HFF-Myc (cell line): ENCODE data around the gene SORCS2.

ENCODE experiments used
- DNase-seq: peaks from one replicate; pipeline ENCODE4 v3.0.0-alpha.2; 2011; ENCODE audit warnings: low read depth; ENCODE audit errors: extremely low read depth
- H3K4me3 ChIP-seq: replicated peaks from 2 replicates; pipeline ENCODE4 v1.5.1; 2011; ENCODE audit warnings: low read depth, mild to moderate bottlenecking, control low read depth, low read length
- TF ChIP-seq, protein P1 (sequence below): IDR thresholded peaks from 2 replicates; pipeline ENCODE4 v1.5.1; 2012; ENCODE audit warnings: mild to moderate bottlenecking, low read depth, low read length, control low read depth; ENCODE audit errors: missing control alignments

The SORCS2 gene

DNA sequence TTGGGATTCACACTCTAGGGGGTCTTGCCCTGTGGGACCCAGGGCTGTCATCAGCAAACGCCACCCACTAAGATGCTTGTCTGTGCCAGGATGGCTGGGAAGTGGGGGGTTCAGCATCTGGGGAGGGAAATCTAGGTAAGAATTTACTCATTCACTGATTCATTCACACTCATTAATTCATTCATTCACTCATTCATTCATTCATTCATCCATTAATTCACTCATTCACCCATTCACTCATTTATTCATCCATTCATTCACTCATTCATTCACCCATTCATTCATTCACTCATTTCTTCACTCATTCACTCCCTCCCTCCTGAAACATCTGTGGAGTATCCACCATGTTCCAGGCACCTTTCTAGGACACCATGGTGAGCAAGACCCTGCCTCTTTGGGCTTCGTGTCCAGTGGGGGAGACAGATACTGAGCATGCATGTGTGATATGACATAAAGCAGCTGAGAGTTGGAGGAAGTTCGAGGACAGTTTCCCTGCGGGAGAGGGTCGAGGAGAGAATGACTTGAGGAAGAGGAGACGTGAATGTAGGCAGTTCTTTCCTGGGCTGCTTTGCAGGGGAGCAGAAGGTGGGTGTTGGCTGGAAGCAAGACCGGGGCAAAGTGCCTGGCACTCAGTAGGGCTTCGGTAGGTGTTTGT is 90.6 kb downstream of the SORCS2 start:
- no peak for DNase-seq
- TF ChIP-seq, protein P1, sequence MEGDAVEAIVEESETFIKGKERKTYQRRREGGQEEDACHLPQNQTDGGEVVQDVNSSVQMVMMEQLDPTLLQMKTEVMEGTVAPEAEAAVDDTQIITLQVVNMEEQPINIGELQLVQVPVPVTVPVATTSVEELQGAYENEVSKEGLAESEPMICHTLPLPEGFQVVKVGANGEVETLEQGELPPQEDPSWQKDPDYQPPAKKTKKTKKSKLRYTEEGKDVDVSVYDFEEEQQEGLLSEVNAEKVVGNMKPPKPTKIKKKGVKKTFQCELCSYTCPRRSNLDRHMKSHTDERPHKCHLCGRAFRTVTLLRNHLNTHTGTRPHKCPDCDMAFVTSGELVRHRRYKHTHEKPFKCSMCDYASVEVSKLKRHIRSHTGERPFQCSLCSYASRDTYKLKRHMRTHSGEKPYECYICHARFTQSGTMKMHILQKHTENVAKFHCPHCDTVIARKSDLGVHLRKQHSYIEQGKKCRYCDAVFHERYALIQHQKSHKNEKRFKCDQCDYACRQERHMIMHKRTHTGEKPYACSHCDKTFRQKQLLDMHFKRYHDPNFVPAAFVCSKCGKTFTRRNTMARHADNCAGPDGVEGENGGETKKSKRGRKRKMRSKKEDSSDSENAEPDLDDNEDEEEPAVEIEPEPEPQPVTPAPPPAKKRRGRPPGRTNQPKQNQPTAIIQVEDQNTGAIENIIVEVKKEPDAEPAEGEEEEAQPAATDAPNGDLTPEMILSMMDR: no peak
- no peak overlapping the region for H3K4me3 ChIP-seq

DNA sequence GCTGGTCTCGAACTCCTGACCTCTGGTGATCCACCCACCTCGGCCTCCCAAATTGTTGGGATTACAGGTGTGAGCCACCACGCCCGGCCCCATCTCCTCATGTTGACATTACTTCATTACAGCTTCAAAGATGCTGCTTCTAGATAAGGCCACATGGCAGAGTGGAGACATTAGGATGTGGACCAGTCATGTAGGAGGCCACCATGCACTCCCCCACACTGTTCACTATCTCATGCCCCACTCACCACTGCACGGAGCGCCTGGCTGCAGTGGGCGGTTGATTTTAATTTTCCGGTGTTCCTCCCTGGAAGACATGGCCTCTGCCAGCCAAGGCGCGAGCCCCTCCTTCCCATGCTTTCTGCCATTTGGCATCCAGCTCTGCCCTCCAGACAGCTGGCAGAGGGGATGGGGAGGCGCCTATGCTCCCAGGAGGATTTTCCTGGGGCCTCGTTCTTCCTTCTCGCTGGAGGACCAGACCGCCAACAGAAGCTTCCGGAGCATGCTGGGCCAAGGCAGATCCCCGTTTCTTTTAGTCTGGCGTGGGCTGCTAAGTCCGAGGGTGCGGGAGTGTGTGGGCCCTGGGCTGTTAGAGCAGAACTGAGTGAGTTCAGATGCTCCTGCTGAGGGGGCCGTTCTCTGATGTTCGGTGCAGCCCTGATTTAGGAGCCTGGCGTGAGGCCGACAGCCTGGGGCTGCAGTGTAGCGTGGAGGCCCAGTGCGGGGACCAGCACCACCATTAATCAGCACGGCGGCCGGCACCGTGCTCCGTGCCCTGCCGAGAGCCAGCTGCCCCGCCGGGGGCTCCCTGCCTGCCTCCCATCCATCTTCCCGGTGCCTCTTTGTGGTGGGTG is 93.1 kb downstream of the SORCS2 start:
- no peak overlapping the region for H3K4me3 ChIP-seq
- TF ChIP-seq, protein P1: no peak
- no peak for DNase-seq

DNA sequence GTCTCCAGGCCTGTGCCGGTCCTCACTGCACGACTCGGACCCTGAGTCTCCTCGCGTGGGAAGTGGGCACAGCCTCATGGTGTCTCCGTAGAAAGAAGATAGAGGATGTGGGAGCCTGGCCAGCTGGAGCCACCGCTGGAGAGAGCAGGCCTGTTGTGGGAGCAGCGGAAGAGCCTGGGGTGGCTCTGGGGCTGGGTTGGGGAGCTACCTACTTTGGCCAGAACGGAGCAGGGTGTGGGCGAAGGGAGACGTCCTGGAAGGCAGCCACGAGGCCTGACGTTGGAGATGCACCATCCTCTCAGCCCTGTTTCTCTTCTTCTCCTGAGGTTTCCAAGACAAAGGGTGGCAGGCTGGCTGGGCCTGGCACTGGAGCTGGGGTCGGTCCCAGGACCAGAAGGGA is 93.8 kb downstream of the SORCS2 start:
- DNase-seq: no peak
- H3K4me3 ChIP-seq: no peak overlapping the region
- TF ChIP-seq, protein P1: no peak

DNA sequence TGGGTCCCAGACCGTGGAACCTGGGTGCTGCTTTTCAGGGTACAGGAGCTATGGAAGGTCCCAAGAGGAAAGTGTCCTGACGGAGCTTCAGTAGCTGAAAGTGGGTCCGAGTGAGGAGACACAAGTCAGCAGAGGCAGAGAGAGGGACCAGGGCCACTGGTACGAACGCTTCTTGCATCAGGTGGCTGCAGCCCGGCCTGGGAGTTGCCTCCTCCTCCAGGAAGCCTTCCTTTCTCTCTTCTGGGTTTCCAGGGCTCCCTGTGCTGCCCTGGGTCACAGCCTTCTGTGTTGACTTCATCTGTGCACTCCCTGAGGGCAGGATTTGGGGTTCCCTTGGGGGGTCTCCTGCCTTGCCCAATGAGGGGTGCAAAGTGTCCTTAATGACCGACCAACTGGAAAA is 94.5 kb downstream of the SORCS2 start:
- TF ChIP-seq, protein P1: no peak
- DNase-seq: no peak
- H3K4me3 ChIP-seq: no peak overlapping the region

DNA sequence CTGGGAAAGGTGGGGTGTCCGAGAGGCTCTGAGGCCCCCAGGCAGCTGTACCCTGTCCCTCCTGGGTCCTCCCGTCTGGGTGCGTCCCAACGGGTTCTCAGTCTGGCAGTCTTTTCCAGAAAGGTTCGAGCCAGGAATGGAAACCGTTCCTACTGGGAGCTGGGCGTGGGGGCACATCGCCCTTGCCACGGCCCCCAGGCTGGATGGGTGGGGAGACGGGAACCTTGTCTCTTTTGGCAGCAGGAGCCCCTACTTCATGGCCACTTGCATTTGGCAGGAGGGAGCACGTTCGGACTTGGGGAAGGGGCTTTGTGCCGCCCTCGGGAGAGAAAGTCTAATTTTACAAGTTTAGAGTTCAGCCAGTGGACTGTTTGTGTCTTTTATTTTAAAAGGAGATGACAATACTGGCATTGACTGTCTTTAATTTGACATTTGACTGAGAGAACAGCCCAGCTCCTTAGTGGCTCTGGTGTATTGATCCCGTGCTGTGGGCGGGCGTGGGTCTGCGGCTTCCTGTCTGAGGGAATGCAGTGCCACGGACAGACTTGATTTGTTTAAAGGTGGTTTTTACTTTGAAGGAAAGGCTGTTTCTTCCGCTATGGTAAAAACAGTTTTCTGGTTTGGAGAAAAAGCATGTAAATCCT is 95.1 kb downstream of the SORCS2 start:
- TF ChIP-seq, protein P1: no peak
- no peak overlapping the region for H3K4me3 ChIP-seq
- no peak for DNase-seq

DNA sequence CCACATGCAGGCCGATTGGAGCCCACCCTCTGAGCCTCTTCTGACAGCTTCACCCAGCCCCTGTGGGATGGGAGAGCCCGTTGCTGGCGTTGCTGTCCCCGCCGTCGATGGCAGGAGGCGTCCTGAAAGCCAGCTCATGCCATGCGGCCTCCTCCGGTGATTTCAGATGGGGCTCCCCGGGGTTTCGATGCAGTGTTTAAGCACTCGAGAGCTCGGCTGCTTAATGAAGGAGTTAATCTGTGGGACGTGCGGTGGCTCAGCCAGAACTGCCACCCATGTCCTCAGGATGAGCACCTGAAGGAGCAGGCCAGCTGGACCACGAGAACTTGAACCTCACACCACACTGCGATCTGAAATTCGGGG is 95.6 kb downstream of the SORCS2 start:
- TF ChIP-seq, protein P1: no peak
- no peak overlapping the region for H3K4me3 ChIP-seq
- no peak for DNase-seq
